Measurements from ENCODE around the gene JAK1.

DNA sequence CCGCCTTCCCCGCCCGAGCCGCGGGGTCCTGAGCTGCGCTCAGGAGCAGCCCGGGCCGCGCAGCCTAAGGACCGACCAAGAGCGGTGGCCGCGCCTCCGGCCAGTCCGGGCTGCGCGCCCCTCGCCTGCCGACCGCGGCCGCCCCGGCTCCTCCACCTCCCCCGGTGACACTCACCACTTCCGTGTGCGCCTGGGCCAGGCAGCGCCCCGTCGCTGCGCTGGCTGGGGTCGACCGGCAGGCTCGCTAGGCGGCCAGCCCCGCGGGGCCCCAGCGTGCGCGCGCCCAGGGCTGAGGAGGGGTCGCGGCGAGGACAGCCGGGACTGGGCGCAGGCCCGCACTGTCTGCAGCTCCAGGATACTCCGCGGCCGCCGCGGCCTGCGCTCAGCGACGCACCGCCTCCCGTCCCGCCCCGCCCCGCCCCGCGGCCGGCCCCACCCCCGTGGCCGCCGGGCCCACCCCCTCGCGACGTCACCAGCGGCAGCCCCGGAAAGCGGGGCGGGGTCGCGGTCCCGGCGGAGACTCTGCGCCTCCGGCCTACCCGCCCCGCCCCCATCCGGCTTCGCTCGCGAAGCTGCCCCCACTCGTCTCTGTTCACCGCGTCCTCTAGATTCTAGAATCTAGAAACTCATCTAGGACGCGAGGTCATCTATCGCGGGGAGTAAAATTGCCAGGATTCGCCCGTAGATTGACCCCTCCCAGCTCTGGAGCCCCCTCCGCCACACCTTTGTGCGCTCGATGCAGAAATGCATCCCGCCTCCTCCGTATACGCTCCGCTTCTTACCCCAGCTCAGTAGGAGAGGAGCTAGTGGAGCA is at the start of gene JAK1:
- peak; percentile 70 for TF ChIP-seq TAF1 (IDR thresholded peaks at IDR 0.05; ENCODE audit: low read depth)
- peak; percentile 34 for TF ChIP-seq EP300 (conservative IDR thresholded peaks at IDR 0.05; ENCODE audit: poor library complexity, severe bottlenecking)
- no peak for TF ChIP-seq CTCF (IDR thresholded peaks at IDR 0.05; ENCODE audit: poor library complexity, severe bottlenecking)
- peak; percentile 82 for TF ChIP-seq POLR2AphosphoS5 (IDR thresholded peaks at IDR 0.05)
- peak; percentile 6 for TF ChIP-seq RAD21 (conservative IDR thresholded peaks at IDR 0.05)
- TF ChIP-seq MXI1 (conservative IDR thresholded peaks at IDR 0.05; ENCODE audit: poor library complexity, severe bottlenecking), result peak; percentile 73
- TF ChIP-seq EZH2 (IDR thresholded peaks at IDR 0.05; ENCODE audit: borderline replicate concordance, insufficient read depth, low read length, poor library complexity, severe bottlenecking), result no peak
